Osteoblast (primary cell): ENCODE results near the gene NDUFAF3. TPM values are rescaled to one million over a fixed set of nuclear protein-coding genes. Genes with fewer than 3 reads are reported as not detected.

ENCODE experiments used
- DNase-seq: peaks from one replicate; pipeline ENCODE4 v3.0.0; 2011; ENCODE audit warnings: low spot score, mixed read lengths; ENCODE audit not compliant: insufficient read length; ENCODE audit errors: missing footprints
- H2AFZ ChIP-seq: 2 replicates; pipeline ENCODE4 v1.6.0; 2011; ENCODE audit warnings: mild to moderate bottlenecking, low read length
- H3K27ac ChIP-seq: 2 replicates; pipeline ENCODE4 v1.5.1; 2011; ENCODE audit warnings: mild to moderate bottlenecking, low read depth, low read length, moderate library complexity
- H3K27me3 ChIP-seq: 2 replicates; pipeline ENCODE4 v1.6.0; 2012; ENCODE audit warnings: mild to moderate bottlenecking, control low read depth, inconsistent platforms, low read length, moderate library complexity; ENCODE audit not compliant: insufficient read depth
- H3K36me3 ChIP-seq: 2 replicates; pipeline ENCODE4 v1.5.1; 2011; ENCODE audit warnings: mild to moderate bottlenecking, low read length, control low read depth, moderate library complexity; ENCODE audit not compliant: insufficient read depth
- H3K4me1 ChIP-seq: 2 replicates; pipeline ENCODE4 v1.5.1; 2011; ENCODE audit warnings: mild to moderate bottlenecking, low read length, control low read depth, moderate library complexity; ENCODE audit not compliant: insufficient read depth
- H3K4me2 ChIP-seq: 2 replicates; pipeline ENCODE4 v1.6.0; 2011; ENCODE audit warnings: mild to moderate bottlenecking, low read length; ENCODE audit not compliant: insufficient read depth
- H3K4me3 ChIP-seq: fragments of 200-600 bp; sonication (generic); 3 replicates; pipeline ENCODE4 v1.5.1; 2012; ENCODE audit warnings: mild to moderate bottlenecking, low read length, inconsistent platforms; ENCODE audit not compliant: insufficient read depth
- H3K79me2 ChIP-seq: 2 replicates; pipeline ENCODE4 v1.6.0; 2012; ENCODE audit warnings: mild to moderate bottlenecking, low read length, control low read depth, inconsistent platforms; ENCODE audit not compliant: insufficient read depth
- H3K9me3 ChIP-seq: 2 replicates; pipeline ENCODE4 v1.5.1; 2011; ENCODE audit warnings: low read depth, low read length, control low read depth
- H4K20me1 ChIP-seq: 2 replicates; pipeline ENCODE4 v1.6.0; 2012; ENCODE audit warnings: mild to moderate bottlenecking, low read length, control low read depth; ENCODE audit not compliant: insufficient read depth
- CTCF ChIP-seq: IDR thresholded peaks from 2 replicates; pipeline ENCODE4 v1.5.1; 2011; ENCODE audit warnings: mild to moderate bottlenecking, low read depth, low read length, moderate library complexity; ENCODE audit errors: extremely low read depth
- total RNA-seq: library from RNA; depleted of rRNA; stranded (reverse); fragments of >200 nt; gene quantifications from 2 replicates; pipeline ENCODE4 v1.2.3, GENCODE V29; 2012

Gene NDUFAF3
- total RNA-seq, 1 donor = 43.4 TPM

DNA sequence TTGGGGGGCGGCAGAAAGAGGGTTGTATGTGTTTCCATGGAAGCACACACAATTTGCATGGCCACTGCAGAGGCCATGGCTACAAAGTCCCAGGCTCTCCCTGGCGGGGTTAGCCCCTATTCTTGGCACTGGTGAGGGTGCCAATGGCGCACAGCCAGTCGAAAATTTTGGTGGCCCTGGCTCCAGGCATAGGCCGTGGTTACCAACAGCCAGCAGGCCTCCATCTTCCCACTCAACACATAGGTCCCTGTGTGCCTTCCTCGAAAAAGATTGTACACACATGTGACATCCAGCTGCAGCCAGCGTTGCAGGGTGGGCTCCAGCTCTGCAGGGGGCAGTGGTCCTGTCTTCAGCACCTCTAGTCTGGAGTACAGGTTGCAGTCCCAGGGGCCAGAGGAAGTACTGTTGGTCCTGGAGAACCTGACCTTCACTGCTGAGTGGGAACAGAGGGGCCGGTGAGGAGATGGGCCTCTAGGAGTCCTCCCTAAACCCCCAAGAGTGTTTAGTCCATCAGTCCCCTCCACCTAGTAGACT lies 24.8 kb upstream of the NDUFAF3 start:
- Histone ChIP-seq H3K4me1 (no peaks in the 10 kb centered on the region), H3K9me3 (no peaks in the 10 kb centered on the region), H3K36me3 (peaks cover 9% of the 10 kb centered on the region), H3K79me2 (peaks cover 22% of the 10 kb centered on the region), H4K20me1 (peaks cover 2% of the 10 kb centered on the region), H3K4me2 (no peak overlapping the region), H2AFZ (no peak overlapping the region), H3K4me3 (no peak overlapping the region), H3K27ac (no peak overlapping the region), H3K27me3 (no peaks in the 10 kb centered on the region)
- DNase-seq = no peak
- TF ChIP-seq CTCF = no peak

GRCh38 chr3:48997714-48998637 lies 23.9 kb upstream of the NDUFAF3 start:
- H3K9me3 ChIP-seq = no peaks in the 10 kb centered on the region
- H3K27me3 ChIP-seq = no peaks in the 10 kb centered on the region
- H3K4me2 ChIP-seq = no peak overlapping the region
- peaks cover 18% of the 10 kb centered on the region for H3K79me2 ChIP-seq
- peak; percentile 34 for DNase-seq
- peaks cover 2% of the 10 kb centered on the region for H4K20me1 ChIP-seq
- H3K4me3 ChIP-seq = no peak overlapping the region
- H3K36me3 ChIP-seq = peaks cover 9% of the 10 kb centered on the region
- H3K27ac ChIP-seq = no peak overlapping the region
- TF ChIP-seq CTCF = no peak
- no peaks in the 10 kb centered on the region for H3K4me1 ChIP-seq
- no peak overlapping the region for H2AFZ ChIP-seq

GRCh38 chr3:48999085-48999858 lies 22.6 kb upstream of the NDUFAF3 start:
- Histone ChIP-seq H3K27me3 (no peaks in the 10 kb centered on the region), H3K4me3 (no peak overlapping the region), H3K4me2 (no peak overlapping the region), H3K79me2 (peaks cover 9% of the 10 kb centered on the region), H3K4me1 (no peaks in the 10 kb centered on the region), H3K36me3 (peaks cover 4% of the 10 kb centered on the region), H3K27ac (no peak overlapping the region), H2AFZ (no peak overlapping the region), H3K9me3 (no peaks in the 10 kb centered on the region), H4K20me1 (peaks cover 2% of the 10 kb centered on the region)
- DNase-seq = peak; percentile 15
- no peak for TF ChIP-seq CTCF
